Fibroblast of villous mesenchyme (primary cell): ENCODE data around the gene DOK6. TPM values are rescaled to one million over a fixed set of nuclear protein-coding genes. Genes with fewer than 3 reads are reported as not detected.

Experiments used
- DNase-seq: peaks from one replicate; pipeline ENCODE4 v3.0.0-alpha.2; 2010; ENCODE audit warnings: low read depth
- H3K4me3 ChIP-seq: 2 replicates; pipeline ENCODE4 v1.5.1; 2011; ENCODE audit warnings: low read depth, mild to moderate bottlenecking, low read length
- total RNA-seq: library from RNA; depleted of rRNA; stranded (reverse); fragments of >200 nt; gene quantifications from 2 replicates; pipeline ENCODE4 v1.2.3, GENCODE V29; 2012
- TF ChIP-seq, protein P1 (sequence below): IDR thresholded peaks from 2 replicates; pipeline ENCODE4 v1.5.1; 2012; ENCODE audit warnings: low read depth, mild to moderate bottlenecking, low read length; ENCODE audit not compliant: insufficient read depth

The DOK6 gene
- total RNA-seq, 1 donor, result 6.9 TPM

DNA sequence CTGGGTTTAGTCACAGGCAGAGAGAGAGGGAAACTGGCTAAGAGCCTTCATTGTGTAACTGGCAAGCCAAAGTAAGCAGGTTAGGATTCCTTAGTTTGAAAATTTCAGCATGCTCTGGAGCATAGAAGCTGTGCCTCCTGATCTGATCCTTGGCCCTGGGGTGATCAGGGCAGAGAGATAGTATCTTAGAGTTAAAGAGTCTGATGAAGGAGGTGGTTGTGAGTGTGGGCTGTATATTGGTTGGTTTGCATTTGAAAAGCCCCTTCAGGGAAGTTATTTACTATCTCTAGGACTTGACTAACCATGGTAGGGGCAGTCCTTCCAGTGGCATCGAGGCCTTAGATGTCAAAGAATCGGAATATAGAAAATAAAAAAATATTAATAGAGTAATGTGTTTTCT, 316.9 kb downstream of the DOK6 start:
- DNase-seq, result no peak
- no peak overlapping the region for H3K4me3 ChIP-seq
- TF ChIP-seq, protein P1, sequence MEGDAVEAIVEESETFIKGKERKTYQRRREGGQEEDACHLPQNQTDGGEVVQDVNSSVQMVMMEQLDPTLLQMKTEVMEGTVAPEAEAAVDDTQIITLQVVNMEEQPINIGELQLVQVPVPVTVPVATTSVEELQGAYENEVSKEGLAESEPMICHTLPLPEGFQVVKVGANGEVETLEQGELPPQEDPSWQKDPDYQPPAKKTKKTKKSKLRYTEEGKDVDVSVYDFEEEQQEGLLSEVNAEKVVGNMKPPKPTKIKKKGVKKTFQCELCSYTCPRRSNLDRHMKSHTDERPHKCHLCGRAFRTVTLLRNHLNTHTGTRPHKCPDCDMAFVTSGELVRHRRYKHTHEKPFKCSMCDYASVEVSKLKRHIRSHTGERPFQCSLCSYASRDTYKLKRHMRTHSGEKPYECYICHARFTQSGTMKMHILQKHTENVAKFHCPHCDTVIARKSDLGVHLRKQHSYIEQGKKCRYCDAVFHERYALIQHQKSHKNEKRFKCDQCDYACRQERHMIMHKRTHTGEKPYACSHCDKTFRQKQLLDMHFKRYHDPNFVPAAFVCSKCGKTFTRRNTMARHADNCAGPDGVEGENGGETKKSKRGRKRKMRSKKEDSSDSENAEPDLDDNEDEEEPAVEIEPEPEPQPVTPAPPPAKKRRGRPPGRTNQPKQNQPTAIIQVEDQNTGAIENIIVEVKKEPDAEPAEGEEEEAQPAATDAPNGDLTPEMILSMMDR, result no peak

GRCh38 chr18:69718912-69719547, 318.3 kb downstream of the DOK6 start:
- TF ChIP-seq, protein P1, result no peak
- DNase-seq, result no peak
- H3K4me3 ChIP-seq, result no peak overlapping the region

DNA sequence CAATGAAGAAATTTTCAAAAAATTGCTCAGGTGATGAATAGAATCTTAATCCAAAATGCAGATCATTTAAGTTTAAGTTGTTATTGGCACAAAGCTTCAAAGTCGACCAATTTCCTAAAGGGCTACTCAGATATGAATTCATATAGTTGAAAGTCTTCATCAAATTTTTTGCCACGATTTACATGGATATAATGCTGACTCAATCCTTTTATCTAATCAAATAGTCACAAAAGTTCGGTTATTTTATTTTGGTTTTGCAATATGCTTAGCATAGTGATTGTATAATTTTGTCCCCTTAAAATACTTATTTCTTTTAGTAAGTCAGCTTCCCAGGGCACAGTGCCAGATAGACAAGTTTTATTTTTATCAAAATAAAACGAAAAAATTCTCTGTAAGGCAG, 319.7 kb downstream of the DOK6 start:
- no peak for DNase-seq
- no peak overlapping the region for H3K4me3 ChIP-seq
- TF ChIP-seq, protein P1, result no peak

GRCh38 chr18:69723434-69723833, 322.7 kb downstream of the DOK6 start:
- TF ChIP-seq, protein P1, result no peak
- H3K4me3 ChIP-seq, result no peak overlapping the region
- DNase-seq, result no peak

DNA sequence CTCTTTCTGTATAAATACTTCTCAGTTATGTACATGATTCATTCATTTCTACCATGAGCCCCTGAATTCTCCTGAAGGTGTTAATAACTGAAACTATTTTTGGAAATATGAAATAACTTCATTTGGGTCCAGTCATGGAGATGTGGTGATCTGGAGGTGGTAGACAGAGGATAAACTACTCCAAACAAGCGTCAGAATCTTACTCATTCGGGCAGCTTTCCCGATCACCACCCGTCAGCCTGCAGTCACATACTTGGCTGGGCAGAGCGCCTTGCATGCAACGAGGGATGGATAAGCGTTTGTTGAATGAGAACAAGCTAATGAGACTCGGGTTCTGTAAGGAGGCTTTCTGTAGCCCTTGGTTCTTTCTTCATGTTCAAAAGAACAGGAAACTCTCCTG, 324.3 kb downstream of the DOK6 start:
- TF ChIP-seq, protein P1, result no peak
- no peak for DNase-seq
- H3K4me3 ChIP-seq, result no peak overlapping the region

GRCh38 chr18:69725855-69726508, 325.3 kb downstream of the DOK6 start:
- DNase-seq, result no peak
- no peak overlapping the region for H3K4me3 ChIP-seq
- TF ChIP-seq, protein P1, result no peak

GRCh38 chr18:69727912-69728572, 327.4 kb downstream of the DOK6 start:
- no peak overlapping the region for H3K4me3 ChIP-seq
- no peak for DNase-seq
- TF ChIP-seq, protein P1, result no peak
